ENCODE data around the gene MMP24.
"Not testable (repeated sequence)": the region's sequence is repeated elsewhere in the genome, so short reads cannot be mapped to it uniquely, and the experiment has no call there.

MMP24 gene

GRCh38 chr20:35295674-35296073 lies 69.2 kb downstream of the MMP24 start:
- DNase-seq: no peak

DNA sequence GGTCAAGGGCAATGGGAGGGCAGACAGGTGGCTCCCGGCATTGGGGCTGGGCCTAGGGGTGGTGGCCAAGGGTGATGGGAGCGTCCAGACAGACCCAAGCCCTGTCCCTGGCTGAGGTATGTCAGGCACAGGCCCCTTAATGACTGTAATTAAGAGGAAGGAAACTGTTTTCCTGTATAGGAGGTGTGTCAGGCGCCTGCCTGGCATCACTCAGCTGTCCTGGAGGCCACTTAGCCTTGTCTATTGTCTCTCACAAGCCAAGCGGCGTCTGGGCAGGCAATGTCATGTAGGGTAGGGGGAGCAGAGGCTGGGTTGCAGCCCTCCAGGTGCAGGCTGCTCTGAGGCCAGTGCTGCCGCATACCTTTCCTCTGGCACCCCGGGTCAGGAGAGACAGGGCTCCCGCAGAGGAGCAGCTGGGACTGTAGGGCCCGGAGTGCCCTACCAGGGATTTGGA lies 69.6 kb downstream of the MMP24 start:
- DNase-seq: no peak

DNA sequence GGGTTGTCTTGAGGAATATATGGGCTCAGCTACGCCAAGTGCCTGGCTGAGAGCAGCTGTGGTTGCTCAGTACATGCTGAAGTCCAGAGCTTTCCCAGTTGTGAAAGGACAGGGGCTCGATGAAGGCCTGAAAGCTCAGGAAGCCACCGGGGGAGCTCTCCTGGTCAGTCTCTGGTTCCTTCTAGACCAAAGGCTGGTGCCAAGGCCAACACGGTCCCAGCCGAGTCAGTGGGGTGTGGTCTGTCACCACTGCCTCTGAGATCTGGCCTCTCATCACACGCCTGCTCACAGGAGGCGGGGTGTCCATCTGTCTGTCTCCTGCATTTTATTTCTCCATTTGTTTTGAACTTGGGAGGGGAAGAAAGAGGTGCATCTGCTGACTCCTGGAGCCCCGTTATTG lies 70.7 kb downstream of the MMP24 start:
- DNase-seq: no peak

GRCh38 chr20:35297740-35298139 lies 71.2 kb downstream of the MMP24 start:
- no peak for DNase-seq

DNA sequence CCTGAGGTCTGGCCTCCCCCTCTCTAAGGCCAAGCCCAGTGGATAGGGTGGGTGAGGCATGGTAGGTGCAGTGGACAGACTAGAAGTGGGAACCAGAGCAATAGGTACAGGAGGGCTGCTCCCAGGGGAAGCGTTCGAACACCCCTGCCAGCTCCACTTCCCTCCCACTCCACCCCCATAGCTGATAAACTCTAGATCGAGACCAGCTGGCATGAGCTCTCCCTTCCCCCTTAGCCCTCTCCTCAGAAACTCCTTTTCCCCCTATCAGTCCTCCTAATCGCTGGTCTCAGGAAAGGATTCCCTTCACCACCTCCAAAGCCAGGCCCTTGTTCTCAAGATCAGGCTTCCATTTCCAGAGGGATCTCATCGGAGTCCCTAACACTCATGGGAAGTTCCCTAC lies 71.8 kb downstream of the MMP24 start:
- no peak for DNase-seq

DNA sequence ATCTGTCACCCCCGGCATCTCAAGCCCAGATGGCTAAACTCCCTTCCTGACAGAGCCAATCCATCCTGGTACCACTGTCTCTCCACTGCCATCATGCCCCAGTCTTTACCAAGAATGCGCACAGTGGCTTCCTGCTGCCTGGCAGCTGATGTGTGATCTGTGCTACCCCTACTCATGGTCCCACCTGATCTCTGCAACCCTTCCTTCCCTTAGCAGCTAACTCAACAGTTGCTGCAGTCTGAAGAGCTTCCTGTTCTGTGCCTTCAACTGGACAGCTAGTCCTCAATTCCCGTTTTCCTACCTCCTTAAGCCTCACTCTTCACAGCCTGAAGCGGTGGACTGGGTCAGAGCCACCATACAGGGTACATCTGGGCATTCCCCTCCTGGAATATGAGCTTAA lies 73.3 kb downstream of the MMP24 start:
- no peak for DNase-seq

GRCh38 chr20:35300469-35301262 lies 74.2 kb downstream of the MMP24 start:
- DNase-seq: no peak

DNA sequence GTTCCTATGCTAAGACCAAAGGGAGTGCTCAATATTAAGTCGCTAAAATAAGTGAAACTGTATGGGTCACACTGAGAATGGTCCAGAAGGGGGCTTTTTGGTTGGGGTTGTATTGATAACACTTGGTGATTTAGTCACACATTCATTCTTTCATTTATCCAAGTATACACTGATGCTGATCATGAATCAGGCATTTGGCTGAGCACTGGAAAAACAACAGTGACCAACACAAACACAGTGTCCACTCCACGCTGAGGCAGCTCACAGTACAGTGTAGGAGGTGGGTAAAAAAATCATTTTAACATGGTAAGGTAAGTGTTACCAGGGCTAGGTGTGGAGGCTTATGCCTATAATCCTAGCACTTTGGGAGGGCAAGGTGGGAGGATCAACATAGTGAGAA lies 74.9 kb downstream of the MMP24 start:
- DNase-seq: no peak

DNA sequence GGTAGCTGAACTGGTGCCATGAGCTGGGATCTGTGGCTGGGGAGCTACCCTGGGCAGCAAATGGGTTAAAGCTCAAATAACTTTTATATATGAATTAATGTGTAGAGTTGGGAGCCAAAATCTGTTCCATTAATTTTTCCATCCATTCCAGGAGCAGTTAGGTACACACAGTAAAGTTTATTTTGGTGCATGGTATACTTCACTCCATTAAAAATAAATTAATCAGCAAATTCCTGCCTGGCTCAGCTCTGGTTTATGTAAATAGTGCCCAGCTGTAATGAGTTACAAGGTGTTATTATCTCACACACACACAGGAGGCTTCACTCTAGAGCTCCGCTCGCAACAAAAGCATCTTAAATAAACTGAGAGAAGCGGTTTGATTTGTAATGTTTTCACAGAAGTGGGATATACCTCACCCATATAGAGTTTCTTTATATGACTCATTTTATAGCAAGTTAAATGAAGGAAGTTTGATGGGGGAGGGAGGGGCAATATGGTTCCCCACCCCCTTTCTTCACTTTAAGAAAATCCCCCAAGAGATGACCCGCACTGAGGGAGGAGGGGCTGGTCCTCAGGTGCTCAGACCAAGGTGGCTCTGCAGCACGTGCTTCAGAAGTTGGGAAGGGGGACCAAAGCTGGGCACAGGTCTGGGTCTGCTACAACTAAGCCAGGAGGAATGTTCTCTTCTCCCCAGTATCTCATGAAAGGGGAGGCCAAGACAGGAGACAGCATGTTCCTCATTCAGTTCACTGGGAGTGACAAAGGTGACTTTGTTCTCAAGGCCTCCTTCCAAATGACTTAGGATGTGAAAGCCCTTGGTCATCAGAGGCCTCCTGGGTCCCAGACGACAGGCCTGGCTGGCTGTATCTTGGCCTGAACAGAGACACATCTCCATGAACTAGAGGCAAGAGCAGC lies 76.2 kb downstream of the MMP24 start:
- DNase-seq: no peak

DNA sequence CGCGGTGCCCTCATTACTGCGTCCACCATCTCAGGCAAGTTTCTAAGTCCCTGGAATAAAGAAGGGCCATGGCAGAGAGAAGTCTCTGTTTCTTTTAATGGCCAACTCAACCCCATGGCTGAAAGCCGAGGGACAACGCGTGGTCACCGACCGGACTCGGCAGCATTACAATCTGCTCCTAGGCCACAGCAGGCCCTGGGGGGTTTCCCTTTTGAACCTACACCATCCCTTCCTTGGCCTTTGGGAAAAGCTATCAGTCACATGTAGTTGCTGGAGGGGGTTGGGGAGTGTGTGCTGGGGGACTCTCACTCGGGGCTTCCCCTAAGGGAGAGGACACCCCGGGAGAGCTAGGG lies 76.9 kb downstream of the MMP24 start:
- no peak for DNase-seq

DNA sequence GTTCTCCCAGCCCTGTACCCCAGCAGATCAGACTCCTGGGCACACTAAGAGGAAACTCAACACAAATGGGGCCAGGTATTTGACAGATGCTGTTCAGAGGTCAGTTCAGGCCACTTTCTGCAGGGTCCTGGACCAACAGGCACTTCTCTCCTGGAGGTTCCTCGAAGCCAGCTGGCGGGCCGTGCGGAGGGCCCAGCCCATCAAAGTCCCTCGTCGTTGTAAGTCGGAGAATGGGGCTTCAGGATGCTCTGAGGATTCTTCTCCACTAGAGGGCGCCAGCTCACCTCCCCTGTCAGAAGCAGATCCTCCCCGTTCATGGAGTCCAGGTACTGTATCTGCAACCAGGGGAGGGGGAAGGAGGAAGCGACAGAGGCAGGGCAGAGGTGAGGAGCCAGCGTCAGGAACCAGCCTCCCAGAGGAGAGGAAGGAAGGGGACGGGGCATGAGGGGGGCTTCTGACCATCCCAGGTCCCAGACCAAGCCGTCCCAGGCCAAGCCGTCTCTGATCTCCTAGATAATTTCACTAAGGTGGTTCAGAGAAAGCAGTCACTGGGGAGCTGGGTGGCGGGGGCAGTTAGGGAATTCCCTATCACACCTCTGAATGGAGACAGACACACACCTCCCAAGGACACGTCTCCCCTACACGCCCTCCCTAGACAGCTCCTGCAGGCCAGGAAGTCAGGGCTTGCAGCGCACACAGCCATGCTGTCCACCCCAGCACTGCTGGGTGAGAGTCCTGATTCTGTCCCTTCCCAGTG lies 77.4 kb downstream of the MMP24 start:
- DNase-seq: peak; percentile 64

GRCh38 chr20:35304956-35305355 lies 78.5 kb downstream of the MMP24 start:
- DNase-seq: no peak

- no peak for DNase-seq
Observed at GRCh38 chr20:35305682-35306556, 79.4 kb downstream of the MMP24 start.

DNA sequence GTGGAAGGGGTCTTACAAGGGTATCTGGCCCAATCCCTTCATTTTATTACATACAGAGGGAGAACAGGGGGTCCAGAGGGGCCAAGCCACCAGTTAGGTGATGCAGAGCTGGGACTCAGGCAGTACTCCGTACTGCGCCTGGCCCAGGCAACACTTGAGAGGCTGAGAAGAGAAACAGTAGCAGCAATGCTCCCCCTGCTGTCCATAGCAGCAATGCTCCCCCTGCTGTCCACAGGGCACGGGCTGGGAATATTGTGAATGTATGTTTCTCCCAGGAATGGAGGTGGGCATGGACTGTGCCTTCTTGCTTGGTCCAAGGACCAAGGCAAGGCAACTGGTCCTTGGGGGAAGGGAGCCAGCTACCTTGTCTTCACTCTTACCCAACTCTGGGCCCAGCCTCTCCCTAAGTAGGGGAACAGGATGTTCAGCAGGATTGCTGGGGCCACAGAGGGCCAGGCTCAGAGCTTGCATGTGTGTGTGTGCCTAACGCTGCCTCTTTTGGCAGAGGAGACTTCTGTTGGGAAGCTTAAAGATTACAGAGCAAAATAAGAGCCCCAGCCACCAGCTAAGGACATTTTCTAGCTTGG lies 80.5 kb downstream of the MMP24 start:
- peak; percentile 9 for DNase-seq

DNA sequence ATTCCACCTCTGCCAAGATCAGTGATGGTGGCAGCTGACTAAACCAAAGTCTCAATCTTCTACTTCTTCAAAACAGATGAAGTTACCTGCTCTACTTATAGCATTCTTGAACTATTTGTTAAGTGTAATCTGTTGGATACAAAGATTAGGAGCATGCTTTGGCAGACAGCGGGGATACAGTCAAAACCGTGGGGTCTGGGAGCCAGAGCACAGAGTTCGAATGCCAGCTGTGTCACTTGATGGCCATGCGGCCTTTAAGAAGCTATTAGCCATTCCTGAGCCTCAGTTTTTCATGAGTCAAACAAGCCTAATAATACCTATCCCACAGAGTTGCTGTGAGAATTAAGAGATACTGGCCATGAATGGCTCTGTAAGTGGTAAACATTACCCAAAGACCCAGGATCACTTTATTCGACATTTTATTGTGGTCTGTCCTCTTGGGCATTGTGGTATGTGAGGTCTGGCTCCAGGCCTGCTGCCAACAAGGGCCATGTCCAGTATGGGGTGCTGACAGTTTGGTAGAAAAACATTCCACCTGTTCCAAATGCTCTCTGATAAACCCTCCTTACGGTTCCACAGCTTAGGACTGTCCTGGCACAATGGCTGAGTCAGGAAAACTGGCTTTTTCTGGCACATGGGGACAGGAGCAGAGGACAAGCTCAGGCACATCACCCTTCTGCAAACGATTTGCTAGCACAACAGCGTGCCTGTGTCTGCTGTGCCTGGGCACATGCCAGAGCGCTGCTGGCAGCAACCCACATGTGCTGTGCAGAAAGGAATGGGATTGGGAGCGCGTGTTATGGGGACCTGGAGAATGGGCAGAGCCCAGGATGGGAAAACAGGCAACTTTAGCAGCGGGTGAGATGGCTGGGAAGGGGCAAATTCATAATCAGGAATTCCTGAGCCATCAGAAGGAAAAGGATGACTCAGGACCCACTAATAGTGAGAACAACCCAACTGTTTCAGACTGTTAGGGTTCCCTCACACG lies 81.5 kb downstream of the MMP24 start:
- DNase-seq: no peak

GRCh38 chr20:35311409-35311808 lies 84.9 kb downstream of the MMP24 start:
- no peak for DNase-seq

DNA sequence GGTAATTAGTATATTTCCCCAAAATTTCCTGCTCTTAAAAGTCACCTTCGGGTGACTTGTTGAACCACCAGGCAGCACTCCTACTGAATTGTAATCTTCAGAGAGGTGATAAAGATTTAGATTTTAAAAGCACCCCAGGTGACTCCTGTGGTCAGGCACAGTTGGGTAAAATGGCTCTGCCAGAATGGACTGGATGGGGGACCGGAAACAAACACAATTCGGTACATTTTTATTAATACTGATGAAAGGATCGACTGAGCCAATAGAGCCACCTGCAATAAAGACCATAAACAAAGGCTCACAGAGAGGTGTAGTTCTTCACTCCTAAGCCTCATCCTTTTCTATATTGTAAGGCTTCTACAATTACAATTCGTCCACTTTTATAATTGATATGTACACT lies 85.3 kb downstream of the MMP24 start:
- no peak for DNase-seq

DNA sequence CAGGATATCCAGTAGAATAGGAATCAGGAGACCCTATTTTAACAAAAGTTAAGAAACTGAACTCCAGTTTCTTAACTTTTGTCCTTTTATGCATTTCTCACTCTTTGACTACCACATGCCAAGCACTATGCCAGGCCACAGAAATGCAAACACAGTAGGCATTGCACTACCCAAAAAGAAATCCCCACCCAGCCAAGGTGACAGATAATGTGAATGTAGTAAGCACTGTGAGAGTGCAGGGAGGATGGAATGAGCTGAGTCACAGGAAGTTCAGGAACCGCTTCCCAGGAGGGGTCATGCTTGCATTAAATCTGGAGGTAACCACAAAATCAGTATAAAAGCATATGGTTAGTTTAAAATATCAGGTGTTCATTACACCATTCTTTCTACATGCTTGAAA lies 85.8 kb downstream of the MMP24 start:
- DNase-seq: no peak

DNA sequence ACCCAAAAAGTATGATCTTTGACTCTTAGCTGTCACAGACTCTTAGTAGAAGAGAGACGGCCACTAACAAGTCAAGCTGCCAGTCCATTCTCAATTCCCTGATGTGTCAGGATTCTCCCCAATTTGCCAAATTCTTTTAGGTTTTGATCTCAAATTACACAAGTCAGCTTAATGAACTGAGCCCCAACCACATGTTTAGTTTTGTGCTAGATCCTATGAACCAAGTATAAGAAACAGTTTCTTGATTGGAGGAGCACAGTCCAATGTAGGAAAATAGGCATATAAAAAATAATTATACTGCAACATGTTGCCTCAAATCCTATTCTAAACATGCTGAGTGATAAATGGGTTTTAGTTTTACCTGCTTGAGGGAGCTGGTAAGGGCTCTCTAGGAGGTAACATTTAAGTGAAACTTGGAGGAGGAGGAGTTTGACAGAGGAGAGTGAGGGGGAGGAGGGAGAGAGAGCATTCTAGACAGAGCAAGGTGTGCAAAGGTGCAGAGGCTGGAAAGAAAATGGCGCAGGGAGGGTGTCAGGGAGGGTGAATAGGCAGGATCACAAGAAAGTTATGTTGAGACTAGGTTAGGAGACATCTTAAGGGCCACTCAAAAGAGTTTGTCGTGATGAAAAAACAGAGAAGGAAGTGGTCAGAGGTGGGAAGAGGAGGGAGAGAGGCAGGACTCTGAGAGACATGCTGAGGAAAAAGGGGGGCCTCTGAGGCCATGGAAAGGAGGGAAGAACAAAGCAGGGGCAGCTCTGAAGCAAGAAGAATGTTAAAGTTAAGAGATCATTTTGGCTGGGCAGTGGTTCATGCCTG lies 88.5 kb downstream of the MMP24 start:
- no peak for DNase-seq

DNA sequence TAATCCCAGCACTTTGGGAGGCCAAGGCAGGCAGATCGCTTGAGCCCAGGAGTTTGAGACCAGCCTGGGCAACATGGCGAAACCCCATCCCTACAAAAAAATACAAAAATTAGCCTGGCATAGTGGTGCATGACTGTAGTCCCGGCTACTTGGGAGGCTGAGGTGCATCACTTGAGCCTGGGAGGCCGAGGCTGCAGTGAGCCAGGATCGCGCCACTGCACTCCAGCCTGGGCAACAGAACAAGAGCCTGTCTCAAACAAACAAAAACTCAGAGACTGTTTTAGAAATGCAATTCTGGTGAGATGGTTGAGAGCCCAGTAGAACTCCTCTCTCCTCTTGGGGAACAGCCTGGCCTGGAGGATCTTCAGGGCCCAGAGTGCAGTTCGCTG lies 89.1 kb downstream of the MMP24 start:
- DNase-seq: not testable (repeated sequence)
